ENCODE measurements around the gene ABCC9.

Gene ABCC9

GRCh38 chr12:21980544-21980943, 39.3 kb upstream of the ABCC9 start:
- FAIRE-seq (no peak), DNase-seq (ENCODE audit: insufficient read length, low spot score) (no peak)
- no peak for TF ChIP-seq CTCF (IDR thresholded peaks at IDR 0.05; ENCODE audit: insufficient read depth, missing control alignments)

GRCh38 chr12:21975293-21975692, 34.1 kb upstream of the ABCC9 start:
- no peak for FAIRE-seq
- no peak for TF ChIP-seq CTCF (IDR thresholded peaks at IDR 0.05; ENCODE audit: insufficient read depth, missing control alignments)
- no peak for DNase-seq (ENCODE audit: insufficient read length, low spot score)

GRCh38 chr12:21973221-21973620, 32.0 kb upstream of the ABCC9 start:
- no peak for TF ChIP-seq CTCF (IDR thresholded peaks at IDR 0.05; ENCODE audit: insufficient read depth, missing control alignments)
- no peak for DNase-seq (ENCODE audit: insufficient read length, low spot score)
- no peak for FAIRE-seq

- FAIRE-seq (no peak), DNase-seq (ENCODE audit: insufficient read length, low spot score) (no peak)
- no peak for TF ChIP-seq CTCF (IDR thresholded peaks at IDR 0.05; ENCODE audit: insufficient read depth, missing control alignments)
Observed at GRCh38 chr12:21972055-21972454, 30.8 kb upstream of the ABCC9 start.

GRCh38 chr12:21971344-21971743, 30.1 kb upstream of the ABCC9 start:
- FAIRE-seq, result no peak
- no peak for TF ChIP-seq CTCF (IDR thresholded peaks at IDR 0.05; ENCODE audit: insufficient read depth, missing control alignments)
- DNase-seq (ENCODE audit: insufficient read length, low spot score), result no peak

- FAIRE-seq (no peak), DNase-seq (ENCODE audit: insufficient read length, low spot score) (no peak)
- no peak for TF ChIP-seq CTCF (IDR thresholded peaks at IDR 0.05; ENCODE audit: insufficient read depth, missing control alignments)
Observed at GRCh38 chr12:21962821-21963220, 21.6 kb upstream of the ABCC9 start.

GRCh38 chr12:21962236-21962635, 21.0 kb upstream of the ABCC9 start:
- no peak for TF ChIP-seq CTCF (IDR thresholded peaks at IDR 0.05; ENCODE audit: insufficient read depth, missing control alignments)
- DNase-seq (ENCODE audit: insufficient read length, low spot score), result no peak
- FAIRE-seq, result no peak
